NCI-H128 (cell line): Measurements from ENCODE around the gene CCDC117.
A peak's percentile ranks its signal among the peaks of the same experiment; 100 is the strongest.
"Not testable (repeated sequence)": the region's sequence is repeated elsewhere in the genome, so short reads cannot be mapped to it uniquely, and the experiment has no call there.

ENCODE experiments used
- DNase-seq: peaks from one replicate; lab custom pipeline; 2025; ENCODE audit not compliant: unreplicated experiment; lab: John Stamatoyannopoulos, UW

Gene CCDC117

DNA sequence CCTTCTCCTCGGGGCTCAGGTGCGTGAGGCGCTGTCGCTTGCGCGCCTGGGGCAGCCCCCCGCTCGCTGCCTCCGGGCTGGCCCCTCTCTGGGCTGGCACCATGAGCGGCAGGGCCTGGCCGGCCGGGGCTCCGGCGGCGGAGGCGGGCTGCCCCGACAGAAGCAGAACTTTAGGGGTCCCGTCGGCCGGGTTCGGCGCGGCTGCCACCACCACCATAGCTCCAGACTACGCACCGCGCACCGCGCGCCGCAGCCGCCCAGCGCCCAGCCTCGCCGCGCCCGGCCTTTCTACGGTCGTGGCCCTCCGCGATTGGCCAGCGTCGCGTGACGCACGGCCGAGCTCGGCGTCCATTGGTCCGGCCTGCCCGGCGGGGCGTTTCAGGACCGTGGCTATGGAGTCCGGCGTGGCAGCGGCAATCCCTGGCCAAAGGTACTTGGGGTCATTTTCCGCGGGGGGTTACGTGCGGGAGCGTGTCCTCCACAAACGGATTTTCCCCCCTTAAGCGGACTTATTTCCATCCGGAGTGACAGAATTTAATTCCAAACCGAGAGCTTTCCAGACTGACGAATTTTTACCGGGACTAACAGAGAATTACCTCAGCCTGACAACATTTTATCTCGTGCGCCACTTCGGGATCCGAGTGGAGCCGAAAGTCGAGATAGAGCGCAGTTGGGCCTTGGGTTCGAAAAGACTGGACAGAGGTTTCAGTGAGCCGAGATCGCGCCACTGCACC, 28.0 kb downstream of the CCDC117 start, which contains the start of gene XBP1:
Gene XBP1, minus strand, starts transcription at position 262 of the 734 bp plus-strand sequence.
- DNase-seq, result peak; percentile 52

DNA sequence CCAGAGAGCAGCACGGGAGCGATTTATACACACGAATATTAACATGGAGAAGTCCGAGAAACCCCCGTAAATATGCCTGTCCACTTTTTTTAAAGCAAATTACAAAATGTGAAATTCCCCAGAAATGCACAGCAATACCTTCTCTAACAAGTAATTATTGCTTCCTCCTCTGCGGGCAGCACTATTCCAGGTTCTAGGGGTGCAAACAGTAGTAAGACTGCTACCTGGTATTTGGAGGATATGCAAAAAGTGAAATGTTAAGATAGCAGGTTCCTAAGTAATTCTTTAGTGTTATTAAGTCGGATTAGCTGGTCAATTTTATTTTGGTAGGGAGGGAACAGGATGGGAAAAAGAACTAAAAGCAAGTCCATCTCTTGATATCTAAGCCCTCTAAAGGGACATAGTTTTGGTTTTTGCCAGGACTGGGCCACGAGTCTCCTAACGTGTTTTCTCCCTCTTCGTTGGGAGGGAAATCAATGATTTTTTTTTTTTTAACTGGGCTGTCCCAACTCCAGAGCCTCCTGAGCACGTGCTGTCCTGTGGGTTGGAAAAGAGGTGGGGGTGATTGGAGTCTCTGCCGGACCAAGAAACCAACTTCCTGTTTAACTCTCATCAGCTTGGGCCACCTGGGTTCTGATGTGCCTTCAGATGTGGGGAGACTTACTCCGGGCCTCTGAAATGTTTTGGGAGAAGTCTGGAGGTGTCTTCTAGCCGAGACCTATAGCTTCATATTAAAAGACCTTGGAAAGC, 29.5 kb downstream of the CCDC117 start:
- DNase-seq, result no peak

DNA sequence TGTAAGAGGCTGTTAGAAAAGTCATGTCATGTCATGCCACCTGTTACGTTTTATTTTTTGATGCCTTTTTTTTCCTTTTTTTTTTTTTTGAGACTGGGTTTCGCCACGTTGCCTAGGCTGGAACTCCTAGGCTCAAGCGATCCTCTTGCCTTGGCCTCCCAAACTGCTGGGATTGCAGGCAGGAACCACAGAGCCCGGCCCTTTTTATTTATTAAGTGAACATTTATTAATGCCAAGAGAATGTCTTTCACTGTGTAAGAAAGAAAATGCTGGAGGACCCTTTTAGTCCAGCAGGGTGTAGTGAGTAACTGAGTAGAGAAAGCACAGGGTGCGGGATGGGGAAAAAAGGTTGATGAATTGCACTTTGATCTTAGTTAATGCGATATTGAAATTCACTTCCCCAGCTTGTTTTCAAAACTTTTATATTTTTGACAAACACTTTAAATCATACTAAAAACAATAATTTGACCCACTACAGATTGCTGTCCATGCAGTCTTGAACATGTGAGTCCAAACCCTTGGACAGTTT, 30.2 kb downstream of the CCDC117 start:
- DNase-seq, result no peak

DNA sequence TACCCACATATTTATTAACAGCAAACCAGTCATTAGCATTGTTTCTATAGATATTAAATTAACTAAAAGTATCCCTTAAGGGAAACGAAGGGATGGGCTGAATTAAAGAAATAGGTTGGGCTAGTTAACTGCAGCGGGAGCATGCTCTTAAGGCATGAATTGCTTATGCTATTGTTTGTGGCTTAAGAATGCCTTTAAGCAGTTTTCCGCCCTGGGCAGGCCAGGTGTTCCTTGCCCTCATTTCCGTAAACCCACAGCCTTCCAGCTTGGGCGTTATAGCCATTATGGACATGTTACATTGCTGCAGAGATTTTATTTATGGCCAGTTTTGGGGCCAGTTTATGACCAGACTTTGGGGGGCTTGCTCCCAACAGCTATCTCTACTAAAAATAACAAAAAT, 32.9 kb downstream of the CCDC117 start:
- not testable (repeated sequence) for DNase-seq

DNA sequence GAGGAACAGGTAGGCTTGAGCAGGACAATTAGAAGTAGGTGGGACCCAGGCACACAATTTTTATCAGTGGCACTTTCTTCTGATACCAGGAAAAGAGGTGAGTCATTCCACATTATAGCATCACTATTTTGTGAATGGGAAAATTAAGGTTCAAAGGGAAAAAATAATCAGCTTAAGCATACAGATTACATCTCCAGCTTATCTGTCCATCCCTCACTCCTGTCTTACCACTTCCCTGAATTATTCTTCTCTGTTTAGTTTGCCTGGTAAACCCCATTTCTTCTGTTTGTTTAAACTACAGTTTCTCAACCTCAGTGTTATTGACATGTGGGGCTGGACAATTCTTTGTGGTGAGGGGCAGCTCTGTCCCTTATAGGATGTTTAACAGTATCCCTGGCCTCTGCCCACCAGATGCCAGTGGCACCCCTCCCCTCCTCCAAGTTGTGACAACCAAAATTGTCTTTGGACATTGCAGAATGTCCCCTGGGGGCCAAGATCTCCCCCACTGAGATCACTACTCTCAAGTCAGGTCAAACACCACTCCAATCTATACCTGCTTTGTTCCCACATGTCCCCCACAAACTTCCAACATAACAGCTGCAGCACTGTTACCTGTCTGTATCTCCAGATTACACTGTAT, 36.3 kb downstream of the CCDC117 start:
- no peak for DNase-seq

DNA sequence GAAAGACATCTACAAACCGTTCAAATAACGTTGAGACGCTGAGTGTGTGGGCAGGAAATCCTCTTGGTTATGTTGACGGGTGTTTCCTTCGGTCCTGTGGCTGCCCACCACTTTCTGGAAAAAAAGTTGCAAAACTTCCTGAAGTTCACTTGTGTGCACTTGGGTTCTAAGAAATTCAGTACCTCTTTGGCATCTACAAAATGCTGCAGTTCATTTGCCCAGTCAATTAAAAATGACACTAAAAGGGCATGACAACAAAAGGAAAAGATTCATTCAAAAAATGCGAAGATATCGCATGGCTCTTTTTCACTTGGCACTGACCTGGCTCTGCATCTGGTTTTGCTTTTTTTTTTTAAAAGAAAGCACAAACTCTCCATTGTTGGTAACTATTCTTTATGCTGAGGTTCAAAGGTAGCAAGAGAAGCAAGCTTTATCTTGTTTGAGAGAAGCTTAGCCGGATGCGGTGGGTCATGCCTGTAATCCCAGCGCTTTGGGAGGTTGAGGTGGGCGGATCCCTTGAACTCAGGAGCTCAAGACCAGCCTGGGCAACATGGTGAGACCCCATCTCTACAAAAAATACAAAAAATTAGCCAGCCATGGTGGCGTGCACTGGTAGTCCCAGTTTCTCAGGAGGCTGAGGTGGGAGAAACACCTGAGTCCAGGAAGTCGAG, 38.5 kb downstream of the CCDC117 start:
- no peak for DNase-seq

DNA sequence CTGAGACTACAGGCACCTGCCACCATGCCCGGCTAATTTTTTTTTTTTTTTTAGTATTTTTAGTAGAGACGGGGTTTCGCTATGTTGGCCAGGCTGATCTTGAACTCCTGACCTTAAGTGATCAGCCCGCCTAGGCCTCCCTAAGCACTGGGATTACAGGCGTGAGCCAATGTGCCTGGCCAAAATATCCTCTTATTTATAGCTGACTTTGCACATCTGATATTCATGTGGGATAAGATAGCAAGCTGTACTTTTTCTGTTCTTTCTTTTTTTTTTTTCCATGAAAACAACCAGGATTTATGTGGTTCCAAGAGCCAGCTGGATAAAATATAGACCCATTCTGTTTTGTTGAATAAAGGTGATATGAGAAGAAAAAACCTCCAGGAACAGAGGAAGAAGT, 40.0 kb downstream of the CCDC117 start:
- DNase-seq, result no peak

DNA sequence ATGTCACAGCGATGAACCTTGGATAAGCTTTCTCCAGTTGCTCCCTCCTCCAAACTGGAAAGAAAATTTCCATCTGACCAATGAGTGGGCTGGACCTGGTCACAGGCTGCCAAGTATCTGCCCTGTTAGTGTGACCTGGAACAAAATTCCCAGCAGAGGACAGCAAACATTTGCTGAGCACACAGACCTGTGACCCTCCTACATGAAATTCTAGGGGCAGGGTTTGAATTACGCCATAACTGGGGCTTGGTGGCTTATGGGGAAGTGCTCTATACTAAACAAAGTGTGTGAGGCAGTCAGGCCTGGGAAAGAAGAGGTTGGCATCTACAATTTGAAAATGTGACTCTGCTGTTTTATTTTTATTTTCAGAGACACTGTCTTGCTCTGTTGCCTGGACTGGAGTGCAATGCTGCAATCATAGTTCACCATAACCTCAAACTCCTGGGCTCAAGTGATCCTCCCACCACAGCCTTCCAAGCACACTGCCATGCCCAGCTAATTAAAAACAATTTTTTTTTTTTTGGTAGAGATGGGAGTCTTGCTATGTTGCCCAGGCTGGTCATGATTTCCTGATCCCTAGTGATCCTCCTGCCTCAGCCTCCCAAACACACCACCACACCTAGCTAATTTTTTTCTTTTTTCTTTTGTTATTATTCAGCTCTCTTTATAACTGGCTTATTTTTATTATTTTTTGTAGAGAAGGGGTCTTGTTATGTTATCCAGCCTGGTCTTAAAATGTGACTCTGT, 41.5 kb downstream of the CCDC117 start:
- no peak for DNase-seq

DNA sequence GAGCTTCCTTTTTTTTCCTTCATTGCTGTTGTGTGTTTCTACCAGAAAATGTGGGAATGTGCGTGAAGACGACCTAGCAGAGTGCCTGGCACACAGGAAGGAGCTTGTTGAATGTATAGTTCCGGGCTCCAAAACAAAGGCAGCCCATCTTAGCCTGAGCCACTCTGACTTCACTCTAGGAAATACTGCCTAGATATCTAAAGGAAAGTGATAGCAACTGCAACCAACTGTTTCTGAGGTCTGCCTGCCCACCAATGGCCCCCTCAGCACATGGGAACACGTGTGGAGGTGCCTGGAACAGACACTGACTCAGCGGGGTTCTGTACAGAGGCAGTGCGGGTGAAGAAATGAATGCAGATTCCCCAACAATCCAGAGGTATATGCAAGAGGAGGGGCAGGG, 42.6 kb downstream of the CCDC117 start:
- DNase-seq, result no peak

DNA sequence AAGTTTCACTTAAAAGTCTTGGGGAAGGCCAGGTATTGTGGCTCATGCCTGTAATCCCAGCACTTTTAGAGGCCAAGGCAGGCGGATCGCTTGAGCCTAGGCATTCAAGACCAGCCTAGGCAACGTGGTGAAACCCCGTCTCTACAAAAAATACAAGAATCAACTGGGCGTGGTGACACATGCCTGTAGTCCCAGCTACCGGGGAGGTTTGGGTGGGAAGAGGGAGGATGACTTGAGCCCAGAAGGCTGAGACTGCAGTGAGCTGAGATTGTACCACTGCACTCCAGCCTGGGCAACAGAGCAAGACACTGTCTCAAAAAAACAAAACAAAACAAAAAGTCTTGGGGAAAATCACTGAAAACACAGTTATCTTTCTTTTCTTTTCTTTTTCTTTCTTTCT, 43.2 kb downstream of the CCDC117 start:
- no peak for DNase-seq

DNA sequence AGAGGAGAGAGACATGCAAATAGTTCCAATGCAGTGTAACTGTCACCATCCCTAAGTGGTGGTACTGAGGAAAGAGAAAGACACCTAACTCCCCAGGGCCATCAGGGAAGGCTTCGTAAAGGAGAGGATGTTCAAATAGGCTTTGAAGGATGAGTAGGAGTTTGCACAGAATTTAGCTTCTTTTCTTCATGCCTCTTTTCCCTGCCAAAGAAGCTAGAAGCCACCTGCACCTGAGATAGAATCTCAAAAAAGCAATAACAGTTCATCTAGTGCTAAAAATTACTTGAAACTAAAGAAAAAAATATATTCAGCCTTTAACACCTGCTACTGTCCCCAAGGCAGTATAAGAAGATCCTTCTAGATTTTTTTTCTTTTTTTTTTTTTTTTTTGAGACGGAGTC, 44.6 kb downstream of the CCDC117 start:
- DNase-seq, result no peak

DNA sequence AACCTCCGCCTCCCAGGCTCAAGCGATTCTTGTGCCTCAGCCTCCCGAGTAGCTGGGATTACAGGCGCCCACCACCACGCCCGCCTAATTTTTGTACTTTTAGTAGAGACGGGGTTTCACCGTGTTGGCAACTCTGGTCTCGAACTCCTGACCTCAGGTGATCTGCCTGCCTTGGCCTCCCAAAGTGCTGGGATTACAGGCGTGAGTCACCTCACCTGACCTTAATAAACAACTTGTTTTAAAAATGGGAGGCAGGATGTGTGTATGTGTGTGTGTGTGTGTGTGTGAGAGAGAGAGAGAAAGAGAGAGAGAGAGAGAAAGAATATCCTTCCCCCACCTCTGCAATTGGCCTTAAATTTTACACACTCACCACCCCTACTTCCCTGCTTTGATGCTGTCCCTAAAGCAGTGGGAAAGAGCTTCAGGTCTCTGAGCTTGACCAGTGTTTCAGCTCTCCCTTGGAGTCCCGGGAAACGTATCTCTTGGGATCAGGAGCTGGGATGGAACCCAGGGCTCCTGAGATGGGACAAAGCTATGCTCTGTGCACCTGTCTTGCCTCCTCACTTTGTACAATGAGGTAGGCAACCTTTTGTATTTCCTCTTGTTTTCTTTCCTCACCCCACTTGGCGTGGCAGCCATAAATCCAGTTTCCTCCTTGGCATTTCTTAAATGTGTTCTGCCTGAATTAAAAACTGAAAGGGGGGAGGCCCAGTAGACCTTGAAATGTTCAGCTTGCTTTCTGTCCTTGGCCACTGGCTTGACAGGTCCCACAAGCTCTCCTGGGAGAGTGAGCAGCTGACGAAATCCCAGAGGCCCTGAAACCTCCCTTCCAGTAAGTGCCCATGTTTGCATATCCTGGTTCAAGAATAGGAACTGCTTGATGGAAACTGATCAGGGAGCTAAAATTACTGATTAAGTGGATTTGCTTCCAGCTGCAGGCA, 45.7 kb downstream of the CCDC117 start:
- DNase-seq, result no peak

DNA sequence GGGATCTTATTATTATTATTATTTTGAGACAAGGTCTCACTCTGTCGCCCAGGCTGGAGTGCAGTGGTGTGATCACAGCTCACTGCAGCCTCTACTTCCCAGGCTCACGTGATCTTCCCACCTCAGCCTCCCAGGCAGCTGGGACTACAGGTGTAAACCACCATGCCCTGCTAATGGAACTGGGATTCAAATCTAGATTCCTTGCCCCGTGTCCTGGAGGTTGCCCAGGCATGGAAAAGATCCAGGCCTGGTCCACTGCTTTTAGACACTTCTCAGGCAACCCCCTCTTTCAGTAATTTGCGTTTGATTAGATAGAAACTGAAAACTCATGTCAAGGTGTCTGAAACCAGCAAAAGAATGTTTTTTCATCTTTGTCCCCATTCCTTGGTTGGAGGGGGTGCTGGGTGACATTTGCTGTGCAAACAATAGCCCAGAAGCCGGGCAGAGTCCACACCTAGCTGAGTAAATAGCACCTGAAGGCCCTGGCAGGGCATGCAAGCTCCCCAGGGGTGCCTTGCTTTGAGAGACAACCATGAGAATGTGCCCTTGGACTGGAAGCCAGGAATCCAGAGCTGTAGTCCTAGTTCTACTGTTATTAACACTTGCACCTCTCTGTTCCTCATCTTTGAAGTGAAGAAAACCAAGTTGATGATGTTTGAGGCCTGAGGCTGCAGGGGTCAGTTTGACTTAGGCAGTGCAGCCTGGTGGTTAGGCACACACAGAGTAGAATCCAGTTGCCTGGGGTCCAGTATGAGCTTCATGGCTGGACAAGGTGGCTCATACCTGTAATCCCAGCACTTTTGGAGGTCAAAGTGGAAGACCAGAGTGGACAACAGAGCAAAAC, 47.0 kb downstream of the CCDC117 start:
- DNase-seq, result no peak

DNA sequence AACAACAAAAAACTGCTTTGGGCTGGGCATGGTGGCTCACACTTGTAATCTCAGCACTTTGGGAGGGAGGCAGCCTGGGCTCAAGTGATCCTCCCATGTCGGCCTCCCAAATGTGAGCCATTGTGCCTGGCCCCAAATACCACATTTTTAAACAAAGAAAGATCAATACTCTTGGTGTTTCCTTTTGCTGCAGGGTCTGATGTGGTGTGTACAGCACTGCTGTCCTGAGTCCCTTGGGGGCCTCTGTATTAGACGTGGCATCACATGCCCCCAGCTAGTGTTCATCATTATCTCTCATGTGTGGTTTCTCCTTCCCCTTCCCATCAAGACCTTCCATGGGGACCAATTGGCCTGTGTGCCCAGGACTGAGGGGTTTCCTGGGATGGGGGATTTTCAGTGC, 48.4 kb downstream of the CCDC117 start:
- DNase-seq, result no peak

DNA sequence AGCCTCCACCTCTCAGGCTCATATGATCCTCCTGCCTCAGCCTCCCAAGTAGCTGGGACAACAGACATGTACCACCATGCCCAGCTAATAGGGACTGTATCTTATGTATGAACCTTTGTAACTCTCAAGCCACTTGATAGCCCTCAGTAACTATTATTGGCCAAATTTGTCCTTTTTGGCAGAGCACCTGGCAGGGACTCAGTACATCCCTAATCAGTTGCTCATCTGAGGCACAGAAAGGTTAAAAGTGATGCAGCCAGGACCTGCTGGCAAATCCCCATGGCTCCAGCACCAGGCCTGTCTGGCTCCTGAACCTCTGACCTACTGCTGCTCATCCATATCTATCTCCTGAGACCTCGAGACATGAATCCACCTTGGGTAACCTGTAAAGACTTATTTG, 49.0 kb downstream of the CCDC117 start:
- DNase-seq, result no peak

DNA sequence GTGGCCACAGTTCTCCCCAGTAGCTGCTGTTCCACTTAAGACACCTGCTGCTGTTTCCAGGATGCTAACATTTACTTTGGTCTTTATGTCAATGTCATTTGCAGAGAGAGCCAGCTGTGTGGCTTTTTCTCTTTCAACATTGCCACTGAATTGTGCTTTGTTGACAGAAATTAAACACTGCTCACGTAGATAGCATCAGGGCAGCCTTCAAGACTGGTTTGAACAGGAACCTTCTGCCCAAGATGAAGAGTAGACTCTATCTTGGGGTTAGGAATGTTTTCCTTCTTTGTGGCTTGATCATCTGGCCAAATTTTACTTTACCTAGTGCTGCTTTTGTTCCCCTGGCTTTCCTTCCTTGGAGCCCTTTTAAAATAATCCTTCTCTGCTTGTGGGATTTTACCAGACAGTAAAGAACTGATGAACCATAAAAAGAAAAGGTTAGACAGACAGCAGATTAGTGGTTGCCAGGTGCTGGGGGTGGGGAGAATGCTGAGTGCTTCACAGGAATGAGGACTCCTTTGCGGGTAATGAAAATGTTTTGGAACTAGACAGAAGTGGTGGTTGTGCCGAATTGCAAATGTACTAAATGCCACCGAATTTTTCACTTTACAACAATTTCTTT, 50.5 kb downstream of the CCDC117 start:
- DNase-seq, result no peak

DNA sequence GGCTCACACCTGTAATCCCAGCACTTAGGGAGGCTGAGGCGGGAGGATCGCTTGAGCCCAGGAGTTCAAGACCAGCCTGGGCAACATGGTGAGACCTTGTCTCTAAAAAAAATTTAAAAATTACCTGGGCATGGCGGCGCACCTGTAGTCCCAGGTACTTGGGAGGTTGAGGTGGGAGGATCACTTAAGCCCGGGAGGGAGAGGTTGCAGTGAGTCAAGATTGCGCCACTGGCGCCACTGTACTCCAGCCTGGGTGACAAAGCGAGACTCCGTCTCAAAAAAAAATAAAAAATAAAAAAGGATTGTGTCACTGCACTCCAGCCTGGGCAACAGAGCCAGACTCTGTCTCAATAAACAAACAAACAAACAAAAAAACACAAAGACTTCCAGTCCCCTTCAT, 52.0 kb downstream of the CCDC117 start:
- DNase-seq, result not testable (repeated sequence)

DNA sequence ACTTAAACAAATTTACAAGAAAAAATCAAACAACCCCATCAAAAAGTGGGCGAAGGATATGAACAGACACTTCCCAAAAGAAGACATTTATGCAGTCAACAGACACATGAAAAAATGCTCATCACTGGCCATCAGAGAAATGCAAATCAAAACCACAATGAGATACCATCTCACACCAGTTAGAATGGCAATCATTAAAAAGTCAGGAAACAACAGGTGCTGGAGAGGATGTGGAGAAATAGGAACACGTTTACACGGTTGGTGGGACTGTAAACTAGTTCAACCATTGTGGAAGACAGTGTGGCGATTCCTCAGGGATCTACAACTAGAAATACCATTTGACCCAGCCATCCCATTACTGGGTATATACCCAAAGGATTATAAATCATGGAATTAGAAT, 53.9 kb downstream of the CCDC117 start:
- not testable (repeated sequence) for DNase-seq
